GM11168 (cell line): ENCODE data around the gene CD3G.
"Not testable (repeated sequence)": the region's sequence is repeated elsewhere in the genome, so short reads cannot be mapped to it uniquely, and the experiment has no call there.

Source experiments
- in situ Hi-C: fragments of 300-500 bp; cut with MboI; formaldehyde crosslinking; loops from one replicate; pipeline ENCODE4 v1.12.0; 2022; ENCODE audit warnings: low sequenced_read_pairs; ENCODE audit not compliant: unreplicated experiment

The CD3G gene

GRCh38 chr11:118373263-118373662, 29.1 kb downstream of the CD3G start:
- in situ Hi-C loops = no loop called here

GRCh38 chr11:118373871-118374270, 29.7 kb downstream of the CD3G start:
- in situ Hi-C loops = no loop called here

- in situ Hi-C loops = loop anchor here (25.0 kb wide), 1 partner anchor 113 kb away; no protein-coding TSS in a partner anchor
Observed at GRCh38 chr11:118374729-118375128, 30.6 kb downstream of the CD3G start.

GRCh38 chr11:118375978-118376377, 31.8 kb downstream of the CD3G start:
- in situ Hi-C loops = loop anchor here (25.0 kb wide), 1 partner anchor 111 kb away; no protein-coding TSS in a partner anchor

- in situ Hi-C loops = loop anchor here (25.0 kb wide), 1 partner anchor 108 kb away; no protein-coding TSS in a partner anchor
Observed at GRCh38 chr11:118379497-118379896, 35.4 kb downstream of the CD3G start.

GRCh38 chr11:118380571-118380970, 36.4 kb downstream of the CD3G start:
- in situ Hi-C loops = loop anchor here (25.0 kb wide), 1 partner anchor 107 kb away; no protein-coding TSS in a partner anchor

GRCh38 chr11:118382954-118383353, 38.8 kb downstream of the CD3G start:
- in situ Hi-C loops = loop anchor here (25.0 kb wide), 1 partner anchor 104 kb away; no protein-coding TSS in a partner anchor

GRCh38 chr11:118383657-118384056, 39.5 kb downstream of the CD3G start:
- in situ Hi-C loops = loop anchor here (25.0 kb wide), 1 partner anchor 104 kb away; no protein-coding TSS in a partner anchor

GRCh38 chr11:118396097-118396501, 52.0 kb downstream of the CD3G start:
- in situ Hi-C loops = loop anchor here (25.0 kb wide), 1 partner anchor 91 kb away; no protein-coding TSS in a partner anchor

GRCh38 chr11:118397448-118397847, 53.3 kb downstream of the CD3G start:
- in situ Hi-C loops = loop anchor here (25.0 kb wide), 1 partner anchor 90 kb away; no protein-coding TSS in a partner anchor

- in situ Hi-C loops = loop anchor here (25.0 kb wide), 1 partner anchor 88 kb away; no protein-coding TSS in a partner anchor
Observed at GRCh38 chr11:118398791-118399559, 54.8 kb downstream of the CD3G start.

- in situ Hi-C loops = no loop called here
Observed at GRCh38 chr11:118401151-118401879, 57.2 kb downstream of the CD3G start, which contains the start of gene ATP5MG. Gene ATP5MG, plus strand, starts transcription at chr11:118401606. Its CDS starts 60 bp downstream, at chr11:118401666.

- in situ Hi-C loops = no loop called here
Observed at GRCh38 chr11:118401880-118402590, 57.9 kb downstream of the CD3G start.

GRCh38 chr11:118402594-118402993, 58.5 kb downstream of the CD3G start:
- in situ Hi-C loops = not testable (repeated sequence)
